ENCODE results near the gene ZKSCAN5.
"Not testable (repeated sequence)": the region's sequence is repeated elsewhere in the genome, so short reads cannot be mapped to it uniquely, and the experiment has no call there.

ZKSCAN5 gene

GRCh38 chr7:99579956-99580777 is 75.7 kb downstream of the ZKSCAN5 start:
- in situ Hi-C loops (cut with MboI; ENCODE audit: low pct_unique_long_range_greater_than_20kb, low sequenced_read_pairs, unreplicated experiment) = no loop called here
- no peak for DNase-seq (ENCODE audit: low spot score)
- peak; percentile 53 for TF ChIP-seq CTCF (IDR thresholded peaks at IDR 0.05; ENCODE audit: extremely low read depth, insufficient read depth, missing control alignments)

- in situ Hi-C loops (cut with MboI; ENCODE audit: low pct_unique_long_range_greater_than_20kb, low sequenced_read_pairs, unreplicated experiment); DNase-seq (ENCODE audit: low spot score): not testable (repeated sequence)
These were observed 76.4 kb downstream of the ZKSCAN5 start for GRCh38 chr7:99580778-99581332.
